ENCODE measurements around the gene LRRC31. TPM values are rescaled to one million over a fixed set of nuclear protein-coding genes. Genes with fewer than 3 reads are reported as not detected.

The LRRC31 gene
- total RNA-seq, 3 donors from 2014 or later = 0.29 to 7.5 TPM; not detected in 1

DNA sequence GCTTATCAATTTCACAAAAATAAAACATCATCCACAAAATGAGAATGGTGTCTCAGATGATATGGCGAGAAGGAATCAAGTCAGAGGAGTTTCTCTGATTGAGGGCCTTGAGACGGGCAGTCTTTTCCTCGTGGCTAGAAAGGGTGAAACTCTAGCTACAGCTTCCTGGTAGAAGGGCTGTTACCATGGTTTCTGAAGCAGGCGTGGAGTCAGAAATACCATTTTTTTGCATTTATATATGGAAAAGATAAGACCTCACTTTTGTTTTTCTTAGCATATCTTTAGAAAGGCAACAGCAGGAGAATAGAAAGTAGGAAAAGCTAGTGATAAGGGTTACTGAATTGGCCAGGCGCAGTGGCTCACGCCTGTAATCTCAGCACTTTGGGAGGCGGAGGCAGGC is 24.4 kb upstream of the LRRC31 start:
- no peaks in the 10 kb centered on the region for H3K9me3 ChIP-seq
- intact Hi-C loops (cut with DNase I; ENCODE audit: low total_unique reads) = no loop called here

DNA sequence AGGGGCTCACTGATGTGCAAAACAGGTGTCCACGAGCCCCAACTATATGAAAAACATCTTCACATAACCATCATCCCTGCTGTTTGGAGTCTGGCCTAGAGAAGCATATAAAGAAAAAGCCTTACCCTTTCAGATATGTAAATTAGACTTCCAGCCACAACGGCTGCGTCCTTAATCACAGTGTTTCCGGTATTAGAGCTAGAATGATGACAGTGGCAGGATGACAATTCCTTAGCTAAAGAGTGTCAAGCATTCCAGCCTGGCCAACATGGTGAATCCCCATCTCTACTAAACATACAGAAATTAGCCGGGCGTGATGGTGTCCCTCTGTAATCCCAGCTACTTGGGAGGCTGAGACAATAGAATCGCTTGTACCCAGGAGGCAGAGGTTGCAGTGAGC is 22.2 kb upstream of the LRRC31 start:
- TF ChIP-seq POLR2A (IDR thresholded peaks at IDR 0.05) = no peak
- TF ChIP-seq POLR2AphosphoS5 (IDR thresholded peaks at IDR 0.05) = no peak
- TF ChIP-seq, protein P1, sequence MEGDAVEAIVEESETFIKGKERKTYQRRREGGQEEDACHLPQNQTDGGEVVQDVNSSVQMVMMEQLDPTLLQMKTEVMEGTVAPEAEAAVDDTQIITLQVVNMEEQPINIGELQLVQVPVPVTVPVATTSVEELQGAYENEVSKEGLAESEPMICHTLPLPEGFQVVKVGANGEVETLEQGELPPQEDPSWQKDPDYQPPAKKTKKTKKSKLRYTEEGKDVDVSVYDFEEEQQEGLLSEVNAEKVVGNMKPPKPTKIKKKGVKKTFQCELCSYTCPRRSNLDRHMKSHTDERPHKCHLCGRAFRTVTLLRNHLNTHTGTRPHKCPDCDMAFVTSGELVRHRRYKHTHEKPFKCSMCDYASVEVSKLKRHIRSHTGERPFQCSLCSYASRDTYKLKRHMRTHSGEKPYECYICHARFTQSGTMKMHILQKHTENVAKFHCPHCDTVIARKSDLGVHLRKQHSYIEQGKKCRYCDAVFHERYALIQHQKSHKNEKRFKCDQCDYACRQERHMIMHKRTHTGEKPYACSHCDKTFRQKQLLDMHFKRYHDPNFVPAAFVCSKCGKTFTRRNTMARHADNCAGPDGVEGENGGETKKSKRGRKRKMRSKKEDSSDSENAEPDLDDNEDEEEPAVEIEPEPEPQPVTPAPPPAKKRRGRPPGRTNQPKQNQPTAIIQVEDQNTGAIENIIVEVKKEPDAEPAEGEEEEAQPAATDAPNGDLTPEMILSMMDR (IDR thresholded peaks at IDR 0.05) = no peak
- Histone ChIP-seq H3K4me1 (no peaks in the 10 kb centered on the region), H3K4me3 (no peak overlapping the region), H3K27me3 (no peaks in the 10 kb centered on the region), H3K36me3 (no peaks in the 10 kb centered on the region), H3K9me3 (no peaks in the 10 kb centered on the region), H3K27ac (no peak overlapping the region)
- no peak for DNase-seq (ENCODE audit: low spot score in 2 of 2)
- intact Hi-C loops (cut with DNase I; ENCODE audit: low total_unique reads) = no loop called here

More for the DNA sequence above, 24.4 kb upstream of the LRRC31 start:
- Histone ChIP-seq H3K4me3 (no peak overlapping the region), H3K4me1 (no peaks in the 10 kb centered on the region), H3K27ac (no peak overlapping the region), H3K36me3 (no peaks in the 10 kb centered on the region), H3K27me3 (no peaks in the 10 kb centered on the region)
- DNase-seq (ENCODE audit: low spot score in 2 of 2) = no peak
- TF ChIP-seq POLR2A (IDR thresholded peaks at IDR 0.05) (no peak), POLR2AphosphoS5 (IDR thresholded peaks at IDR 0.05) (no peak)
- TF ChIP-seq, protein P1 (IDR thresholded peaks at IDR 0.05) = no peak

DNA sequence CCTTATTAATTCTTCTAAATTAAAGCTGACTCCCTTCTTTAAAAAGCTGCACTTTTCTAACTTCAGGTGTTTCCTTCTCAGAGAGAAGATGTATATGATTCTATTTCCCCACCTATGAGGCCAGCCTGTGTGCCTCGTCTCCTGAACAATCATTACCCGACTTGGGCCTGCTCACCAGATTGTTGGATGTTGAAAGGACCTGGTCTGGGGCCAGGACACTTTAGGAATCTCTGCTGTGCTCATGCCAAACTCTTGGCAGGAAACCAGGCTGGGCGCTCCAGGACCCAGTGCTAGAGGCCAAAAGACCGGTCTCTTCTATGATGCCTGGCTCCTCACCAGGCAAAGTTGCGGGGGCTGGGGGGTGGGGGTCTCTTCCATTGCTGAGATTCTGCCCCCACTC is 16.9 kb upstream of the LRRC31 start:
- peak; percentile 52 to 58 for DNase-seq (ENCODE audit: low spot score in 2 of 2)
- TF ChIP-seq POLR2AphosphoS5 (IDR thresholded peaks at IDR 0.05) (no peak), POLR2A (IDR thresholded peaks at IDR 0.05) (no peak)
- TF ChIP-seq, protein P1 (IDR thresholded peaks at IDR 0.05) = no peak
- no peaks in the 10 kb centered on the region for H3K36me3 ChIP-seq
- H3K9me3 ChIP-seq = no peaks in the 10 kb centered on the region
- H3K4me3 ChIP-seq = no peak overlapping the region
- no peaks in the 10 kb centered on the region for H3K4me1 ChIP-seq
- intact Hi-C loops (cut with DNase I; ENCODE audit: low total_unique reads) = no loop called here
- H3K27me3 ChIP-seq = no peaks in the 10 kb centered on the region
- H3K27ac ChIP-seq = no peak overlapping the region

DNA sequence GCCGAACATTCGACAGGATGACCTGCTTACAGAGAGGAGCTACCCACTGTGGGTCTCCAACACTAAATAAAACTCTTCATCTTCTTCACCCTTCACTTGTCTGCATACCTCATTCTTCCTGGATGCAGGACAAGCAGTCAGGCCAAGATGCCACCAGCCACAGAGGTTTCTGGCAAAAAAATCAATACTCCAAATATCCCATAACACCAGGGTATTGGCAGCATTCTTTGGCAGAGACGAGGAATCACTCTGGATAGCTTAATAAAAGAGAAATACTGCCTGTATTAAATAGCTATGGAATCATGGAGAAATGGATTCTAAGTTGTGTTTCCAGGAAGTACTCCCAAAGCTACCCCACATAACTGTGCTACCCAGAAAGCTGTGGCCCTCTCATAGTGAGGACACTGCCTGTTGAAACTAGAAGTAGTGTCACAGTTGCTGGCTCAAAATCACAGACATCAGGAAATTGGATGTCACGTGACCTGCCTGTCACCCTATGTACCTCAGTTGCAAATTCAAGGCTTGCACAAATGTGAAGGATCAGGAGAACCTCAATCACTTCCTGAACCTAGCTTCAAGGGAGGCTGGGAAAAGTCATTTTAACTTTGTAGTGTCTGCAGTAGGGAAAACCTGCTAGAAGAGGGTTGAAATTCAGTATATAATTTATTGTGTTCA is 11.0 kb upstream of the LRRC31 start:
- no peak for DNase-seq (ENCODE audit: low spot score in 2 of 2)
- Histone ChIP-seq H3K27me3 (no peaks in the 10 kb centered on the region), H3K27ac (no peak overlapping the region), H3K9me3 (no peaks in the 10 kb centered on the region), H3K4me3 (no peak overlapping the region), H3K36me3 (no peaks in the 10 kb centered on the region), H3K4me1 (no peaks in the 10 kb centered on the region)
- intact Hi-C loops (cut with DNase I; ENCODE audit: low total_unique reads) = no loop called here
- TF ChIP-seq, protein P1 (IDR thresholded peaks at IDR 0.05) = no peak
- TF ChIP-seq POLR2A (IDR thresholded peaks at IDR 0.05) (no peak), POLR2AphosphoS5 (IDR thresholded peaks at IDR 0.05) (no peak)

DNA sequence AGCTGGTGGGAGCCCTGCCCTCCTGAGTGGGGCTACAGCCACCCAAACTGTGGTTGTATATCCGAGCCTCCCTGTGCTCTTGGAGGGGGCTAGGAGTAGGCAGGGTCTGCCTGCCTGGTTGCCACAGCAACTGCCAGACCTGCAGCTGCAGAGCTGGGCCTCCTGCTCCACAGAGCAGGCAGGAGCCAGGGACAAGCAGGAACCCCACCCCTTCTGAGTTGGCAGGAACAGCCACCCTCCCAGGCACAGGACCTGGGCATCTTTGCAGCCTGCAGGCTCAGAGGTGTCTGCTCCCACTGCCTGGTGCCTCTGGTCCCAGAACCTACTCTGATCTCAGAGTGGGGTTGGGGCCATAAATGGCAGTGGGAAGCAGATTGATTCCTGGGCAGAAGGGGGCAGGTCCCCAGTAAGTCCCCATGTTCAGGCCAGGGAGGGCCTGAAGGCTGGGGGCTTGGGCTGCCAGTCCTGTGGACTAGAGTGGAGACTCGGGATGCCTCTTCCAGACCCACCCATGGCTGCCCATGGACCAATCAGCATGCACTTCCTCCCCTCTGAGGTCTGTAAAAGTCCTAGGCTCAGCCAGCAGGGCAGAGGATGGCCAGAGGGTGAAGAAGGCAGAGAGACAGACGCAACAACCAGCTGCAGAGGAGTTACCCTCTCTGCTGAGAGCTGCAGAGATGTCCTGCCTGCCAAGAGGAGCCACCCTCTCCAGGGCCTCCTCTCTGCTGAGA is 10.3 kb upstream of the LRRC31 start:
- TF ChIP-seq, protein P1 (IDR thresholded peaks at IDR 0.05) = no peak
- no peak for TF ChIP-seq POLR2A (IDR thresholded peaks at IDR 0.05)
- no peak for TF ChIP-seq POLR2AphosphoS5 (IDR thresholded peaks at IDR 0.05)
- no peaks in the 10 kb centered on the region for H3K27me3 ChIP-seq
- no peak overlapping the region for H3K4me3 ChIP-seq
- intact Hi-C loops (cut with DNase I; ENCODE audit: low total_unique reads) = no loop called here
- no peaks in the 10 kb centered on the region for H3K9me3 ChIP-seq
- H3K27ac ChIP-seq = no peak overlapping the region
- H3K4me1 ChIP-seq = no peaks in the 10 kb centered on the region
- no peaks in the 10 kb centered on the region for H3K36me3 ChIP-seq
- no peak for DNase-seq (ENCODE audit: low spot score in 2 of 2)
